ENCODE results near the gene MCU. TPM values are rescaled to one million over a fixed set of nuclear protein-coding genes. Genes with fewer than 3 reads are reported as not detected.
"Not testable (repeated sequence)": the region's sequence is repeated elsewhere in the genome, so short reads cannot be mapped to it uniquely, and the experiment has no call there.

MCU gene
- total and polyA plus RNA-seq, 7 experiments from 2014 or later = 4.8 to 14.3 (median 10.7) TPM

DNA sequence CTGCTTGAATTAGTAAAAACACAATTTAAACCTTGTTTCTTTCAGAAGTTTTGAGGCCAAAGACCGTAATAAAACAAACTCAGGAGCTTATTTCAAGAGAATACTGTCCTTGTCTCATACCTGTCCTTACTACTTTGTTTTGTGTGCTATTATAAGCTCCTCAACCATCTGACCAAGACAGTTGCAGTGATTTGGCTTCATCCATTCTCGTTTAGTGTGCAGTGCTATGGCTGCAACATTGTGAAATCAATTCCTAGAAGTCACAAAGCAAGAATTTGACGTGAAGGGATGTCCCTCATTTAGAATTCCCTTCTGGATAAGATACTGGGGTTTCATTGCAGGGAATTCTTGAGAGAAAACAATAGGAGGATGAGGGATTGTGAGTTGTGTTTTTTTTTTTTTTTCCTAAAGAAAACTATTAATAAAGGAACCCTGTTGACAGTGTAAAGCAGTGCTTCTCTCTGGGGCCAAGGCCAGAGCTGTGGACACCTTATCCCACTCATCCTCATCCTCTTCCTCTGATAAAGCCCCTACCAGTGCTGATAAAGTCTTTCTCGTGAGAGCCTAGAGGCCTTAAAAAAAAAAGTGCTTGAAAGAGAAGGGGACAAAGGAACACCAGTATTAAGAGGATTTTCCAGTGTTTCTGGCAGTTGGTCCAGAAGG, 201.3 kb downstream of the MCU start, which contains the start of gene OIT3:
Gene OIT3 (plus strand): TSS at position 604 of the 663 bp plus-strand sequence. CDS start 60 bp downstream, outside the sequence.
- no peaks in the 10 kb centered on the region for H3K36me3 ChIP-seq (ENCODE audit: control insufficient read depth in 2 of 3, insufficient read depth in 3 of 3, low read length in 3 of 3)
- no peak for DNase-seq
- peaks cover 0 to 16% (median 11%) of the 10 kb centered on the region in 5 donors for H3K27me3 Mint-ChIP-seq
- no peak within 1 kb of the TSS for H3K4me3 Mint-ChIP-seq
- no peaks in the 10 kb centered on the region for H3K4me1 ChIP-seq (ENCODE audit: control insufficient read depth in 2 of 2, insufficient read depth in 2 of 2, low read length in 2 of 2)
- intact Hi-C loops (cut with micrococcal nuclease) = no loop called here
- no peaks in the 10 kb centered on the region for H3K9me3 ChIP-seq (ENCODE audit: control insufficient read depth in 2 of 3, low read length in 3 of 3)
- ATAC-seq = no peak
- H3K4me1 Mint-ChIP-seq = peaks cover 0 to 5% (median 4%) of the 10 kb centered on the region in 7 donors
- no peak within 1 kb of the TSS for H3K27ac ChIP-seq (ENCODE audit: low read depth, low read length)
- H3K27ac Mint-ChIP-seq = no peak within 1 kb of the TSS
- peaks cover 6 to 10% (median 8%) of the 10 kb centered on the region in 5 donors for H3K36me3 Mint-ChIP-seq
- ChIA-PET POLR2A (no interaction called here), CTCF (no interaction called here)
- no peak within 1 kb of the TSS for H3K4me3 ChIP-seq (ENCODE audit: low read length)
- no peaks in the 10 kb centered on the region for H3K27me3 ChIP-seq (ENCODE audit: control insufficient read depth in 2 of 2, insufficient read depth in 2 of 2, low read length in 2 of 2)
- peaks cover 0 to 3% (median 0%) of the 10 kb centered on the region in 11 donors for H3K9me3 Mint-ChIP-seq

DNA sequence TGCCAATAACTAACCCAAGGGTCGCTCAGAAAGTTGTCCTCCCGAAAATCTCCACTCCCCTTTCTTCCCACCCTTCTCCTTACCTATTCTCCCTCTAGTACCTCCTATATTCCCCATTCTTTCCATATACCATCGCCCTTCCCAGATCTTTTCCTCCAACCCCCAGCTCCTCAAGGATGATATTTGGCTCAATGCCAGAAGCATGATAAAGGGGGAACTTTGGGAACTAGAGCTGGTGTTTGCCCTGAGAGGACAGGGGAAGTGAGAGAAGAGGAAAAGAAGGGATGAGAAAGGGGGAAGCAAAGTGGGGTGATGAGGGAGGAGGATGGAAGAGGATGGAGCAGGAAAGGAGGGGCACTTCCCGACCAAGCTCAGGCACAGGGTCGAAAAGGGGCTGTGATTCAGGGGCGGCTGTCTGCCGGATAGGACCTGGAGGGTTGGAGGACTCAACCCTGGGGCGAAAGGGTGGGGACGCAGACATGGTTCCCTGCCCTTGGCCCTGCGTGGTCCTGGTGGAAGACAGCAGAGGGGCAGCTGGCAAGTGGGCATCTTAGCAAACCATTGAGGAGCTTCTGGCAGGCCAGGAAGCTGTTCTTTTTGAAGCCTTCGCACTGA, 203.4 kb downstream of the MCU start:
- ChIA-PET POLR2A (no interaction called here), CTCF (no interaction called here)
- peaks cover 3 to 18% (median 11%) of the 10 kb centered on the region in 5 donors for H3K27me3 Mint-ChIP-seq
- H3K4me1 ChIP-seq (ENCODE audit: control insufficient read depth in 2 of 2, insufficient read depth in 2 of 2, low read length in 2 of 2) = no peaks in the 10 kb centered on the region
- no peak overlapping the region for H3K27ac Mint-ChIP-seq
- H3K36me3 ChIP-seq (ENCODE audit: control insufficient read depth in 2 of 3, insufficient read depth in 3 of 3, low read length in 3 of 3) = no peaks in the 10 kb centered on the region
- DNase-seq (no peak), ATAC-seq (no peak)
- no peaks in the 10 kb centered on the region for H3K4me1 Mint-ChIP-seq
- intact Hi-C loops (cut with micrococcal nuclease) = no loop called here
- no peak overlapping the region for H3K4me3 Mint-ChIP-seq
- H3K27me3 ChIP-seq (ENCODE audit: control insufficient read depth in 2 of 2, insufficient read depth in 2 of 2, low read length in 2 of 2) = no peaks in the 10 kb centered on the region
- no peak overlapping the region for H3K4me3 ChIP-seq (ENCODE audit: low read length)
- no peaks in the 10 kb centered on the region for H3K9me3 ChIP-seq (ENCODE audit: control insufficient read depth in 2 of 3, low read length in 3 of 3)
- H3K27ac ChIP-seq (ENCODE audit: low read depth, low read length) = no peak overlapping the region
- H3K36me3 Mint-ChIP-seq = peaks cover 0 to 3% (median 0%) of the 10 kb centered on the region in 5 donors
- no peaks in the 10 kb centered on the region for H3K9me3 Mint-ChIP-seq

DNA sequence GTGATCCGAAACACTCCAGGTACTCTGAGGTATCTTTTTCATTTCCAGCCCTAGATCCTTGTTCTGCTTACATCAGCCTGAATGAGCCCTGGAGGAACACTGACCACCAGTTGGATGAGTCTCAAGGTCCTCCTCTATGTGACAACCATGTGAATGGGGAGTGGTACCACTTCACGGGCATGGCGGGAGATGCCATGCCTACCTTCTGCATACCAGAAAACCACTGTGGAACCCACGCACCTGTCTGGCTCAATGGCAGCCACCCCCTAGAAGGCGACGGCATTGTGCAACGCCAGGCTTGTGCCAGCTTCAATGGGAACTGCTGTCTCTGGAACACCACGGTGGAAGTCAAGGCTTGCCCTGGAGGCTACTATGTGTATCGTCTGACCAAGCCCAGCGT, 206.7 kb downstream of the MCU start:
- H3K36me3 ChIP-seq (ENCODE audit: control insufficient read depth in 2 of 3, insufficient read depth in 3 of 3, low read length in 3 of 3) = no peaks in the 10 kb centered on the region
- no peak overlapping the region for H3K27ac Mint-ChIP-seq
- no peaks in the 10 kb centered on the region for H3K4me1 ChIP-seq (ENCODE audit: control insufficient read depth in 2 of 2, insufficient read depth in 2 of 2, low read length in 2 of 2)
- ChIA-PET CTCF (no interaction called here), POLR2A (no interaction called here)
- H3K4me3 Mint-ChIP-seq = no peak overlapping the region
- H3K9me3 ChIP-seq (ENCODE audit: control insufficient read depth in 2 of 3, low read length in 3 of 3) = no peaks in the 10 kb centered on the region
- DNase-seq (no peak), ATAC-seq (no peak)
- H3K9me3 Mint-ChIP-seq = no peaks in the 10 kb centered on the region
- no peaks in the 10 kb centered on the region for H3K27me3 ChIP-seq (ENCODE audit: control insufficient read depth in 2 of 2, insufficient read depth in 2 of 2, low read length in 2 of 2)
- no peaks in the 10 kb centered on the region for H3K4me1 Mint-ChIP-seq
- H3K4me3 ChIP-seq (ENCODE audit: low read length) = no peak overlapping the region
- no peaks in the 10 kb centered on the region for H3K36me3 Mint-ChIP-seq
- peaks cover 5 to 19% (median 11%) of the 10 kb centered on the region in 5 donors for H3K27me3 Mint-ChIP-seq
- intact Hi-C loops (cut with micrococcal nuclease) = no loop called here
- H3K27ac ChIP-seq (ENCODE audit: low read depth, low read length) = no peak overlapping the region

DNA sequence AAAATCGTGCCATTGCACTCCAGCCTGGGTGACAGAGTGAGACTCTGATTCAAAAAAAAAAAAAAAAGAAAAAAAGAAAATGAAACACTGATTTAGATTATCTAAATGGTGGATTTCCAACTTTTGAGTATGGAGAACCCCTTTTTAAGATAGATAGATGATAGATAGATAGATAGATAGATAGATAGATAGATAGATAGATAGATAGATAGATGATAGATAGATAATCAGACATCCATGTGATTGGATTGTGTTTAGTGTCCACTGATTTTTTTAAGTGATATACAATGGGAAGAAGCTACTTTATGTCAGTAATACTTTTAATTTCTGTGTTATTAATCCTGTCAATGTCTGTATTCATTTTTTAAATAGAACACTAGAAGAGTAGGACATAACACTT, 207.6 kb downstream of the MCU start:
- Mint-ChIP-seq H3K27me3 (peaks cover 5 to 13% (median 10%) of the 10 kb centered on the region in 5 donors), H3K9me3 (no peaks in the 10 kb centered on the region), H3K4me3 (no peak overlapping the region), H3K36me3 (no peaks in the 10 kb centered on the region), H3K4me1 (peaks cover 0 to 1% (median 0%) of the 10 kb centered on the region in 7 donors), H3K27ac (no peak overlapping the region)
- no peak overlapping the region for H3K4me3 ChIP-seq (ENCODE audit: low read length)
- ChIA-PET CTCF (no interaction called here), POLR2A (no interaction called here)
- no peak overlapping the region for H3K27ac ChIP-seq (ENCODE audit: low read depth, low read length)
- no peaks in the 10 kb centered on the region for H3K4me1 ChIP-seq (ENCODE audit: control insufficient read depth in 2 of 2, insufficient read depth in 2 of 2, low read length in 2 of 2)
- ATAC-seq = no peak
- DNase-seq = no peak
- intact Hi-C loops (cut with micrococcal nuclease) = no loop called here
- H3K36me3 ChIP-seq (ENCODE audit: control insufficient read depth in 2 of 3, insufficient read depth in 3 of 3, low read length in 3 of 3) = no peaks in the 10 kb centered on the region
- no peaks in the 10 kb centered on the region for H3K9me3 ChIP-seq (ENCODE audit: control insufficient read depth in 2 of 3, low read length in 3 of 3)
- no peaks in the 10 kb centered on the region for H3K27me3 ChIP-seq (ENCODE audit: control insufficient read depth in 2 of 2, insufficient read depth in 2 of 2, low read length in 2 of 2)

DNA sequence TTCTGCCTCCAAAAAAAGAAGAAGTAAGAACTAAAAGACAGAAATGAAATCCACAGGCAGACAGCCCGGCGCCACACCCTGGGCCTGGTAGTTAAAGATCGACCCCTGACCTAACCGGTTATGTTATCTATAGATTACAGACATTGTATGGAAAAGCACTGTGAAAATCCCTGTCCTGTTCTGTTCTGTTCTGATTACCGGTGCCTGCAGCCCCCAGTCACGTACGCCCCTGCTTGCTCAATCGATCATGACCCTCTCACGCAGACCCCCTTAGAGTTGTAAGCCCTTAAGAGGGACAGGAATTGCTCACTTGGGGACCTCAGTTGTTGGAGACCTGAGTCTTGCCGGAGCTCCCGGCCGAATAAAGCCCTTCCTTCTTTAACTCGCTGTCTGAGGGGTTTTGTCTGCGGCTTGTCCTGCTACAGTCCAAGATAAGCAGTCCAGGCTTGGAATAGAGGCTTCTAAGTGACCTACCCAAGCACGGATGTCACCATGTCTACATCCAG, 212.1 kb downstream of the MCU start:
- DNase-seq; ATAC-seq; H3K27me3 Mint-ChIP-seq; H3K4me1 Mint-ChIP-seq; CTCF ChIA-PET; H3K4me1 ChIP-seq (ENCODE audit: control insufficient read depth in 2 of 2, insufficient read depth in 2 of 2, low read length in 2 of 2); H3K27ac Mint-ChIP-seq; H3K36me3 Mint-ChIP-seq; H3K4me3 ChIP-seq (ENCODE audit: low read length); H3K27me3 ChIP-seq (ENCODE audit: control insufficient read depth in 2 of 2, insufficient read depth in 2 of 2, low read length in 2 of 2); H3K9me3 ChIP-seq (ENCODE audit: control insufficient read depth in 2 of 3, low read length in 3 of 3); POLR2A ChIA-PET; H3K4me3 Mint-ChIP-seq; H3K9me3 Mint-ChIP-seq; H3K36me3 ChIP-seq (ENCODE audit: control insufficient read depth in 2 of 3, insufficient read depth in 3 of 3, low read length in 3 of 3); intact Hi-C loops (cut with micrococcal nuclease); H3K27ac ChIP-seq (ENCODE audit: low read depth, low read length): not testable (repeated sequence)

DNA sequence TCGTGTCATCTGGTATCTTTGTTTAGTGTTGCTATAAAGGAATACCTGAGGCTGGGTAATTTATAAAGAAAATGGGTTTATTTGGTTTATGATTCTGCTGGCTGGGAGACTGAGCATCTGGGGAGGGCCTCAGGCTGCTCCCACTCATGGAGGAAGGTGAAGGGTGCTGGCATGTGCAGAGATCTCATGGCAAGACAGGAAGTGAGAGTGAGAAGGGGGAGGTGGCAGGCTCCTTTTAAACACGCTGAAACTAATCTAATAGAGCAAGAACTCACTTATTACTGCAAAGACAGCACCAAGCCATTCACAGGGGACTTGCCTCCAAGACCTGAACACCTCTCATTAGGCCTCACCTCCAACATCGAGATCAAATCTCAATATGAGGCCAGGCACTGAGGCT, 212.9 kb downstream of the MCU start:
- intact Hi-C loops (cut with micrococcal nuclease) = no loop called here
- Histone ChIP-seq H3K27me3 (ENCODE audit: control insufficient read depth in 2 of 2, insufficient read depth in 2 of 2, low read length in 2 of 2) (no peaks in the 10 kb centered on the region), H3K4me1 (ENCODE audit: control insufficient read depth in 2 of 2, insufficient read depth in 2 of 2, low read length in 2 of 2) (no peaks in the 10 kb centered on the region), H3K4me3 (ENCODE audit: low read length) (no peak overlapping the region), H3K27ac (ENCODE audit: low read depth, low read length) (no peak overlapping the region), H3K36me3 (ENCODE audit: control insufficient read depth in 2 of 3, insufficient read depth in 3 of 3, low read length in 3 of 3) (no peaks in the 10 kb centered on the region), H3K9me3 (ENCODE audit: control insufficient read depth in 2 of 3, low read length in 3 of 3) (no peaks in the 10 kb centered on the region)
- Mint-ChIP-seq H3K27me3 (peaks cover 0 to 7% (median 2%) of the 10 kb centered on the region in 5 donors), H3K4me3 (no peak overlapping the region), H3K36me3 (no peaks in the 10 kb centered on the region), H3K27ac (peak overlapping the region in 1 of 9 donors; percentile 26), H3K4me1 (peaks cover 0 to 5% (median 0%) of the 10 kb centered on the region in 7 donors), H3K9me3 (no peaks in the 10 kb centered on the region)
- ATAC-seq (no peak), DNase-seq (no peak)
- ChIA-PET POLR2A (no interaction called here), CTCF (no interaction called here)

DNA sequence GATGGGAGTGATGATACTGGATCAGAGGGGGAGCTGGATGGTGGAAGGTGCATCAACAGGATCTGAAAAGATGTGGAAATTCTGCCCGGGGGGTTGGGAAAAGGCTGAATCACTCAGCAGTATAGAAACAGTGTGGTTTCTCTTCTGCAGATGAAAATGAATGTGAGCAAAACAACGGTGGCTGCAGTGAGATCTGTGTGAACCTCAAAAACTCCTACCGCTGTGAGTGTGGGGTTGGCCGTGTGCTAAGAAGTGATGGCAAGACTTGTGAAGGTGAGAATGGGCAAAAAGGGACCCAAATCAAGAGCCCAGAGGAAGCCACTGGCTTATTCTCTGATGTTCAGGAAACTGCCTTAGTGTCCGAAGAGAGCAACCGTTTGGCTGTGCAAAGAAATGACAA, 214.5 kb downstream of the MCU start:
- POLR2A ChIA-PET = no interaction called here
- H3K27me3 ChIP-seq (ENCODE audit: control insufficient read depth in 2 of 2, insufficient read depth in 2 of 2, low read length in 2 of 2) = no peaks in the 10 kb centered on the region
- CTCF ChIA-PET = no interaction called here
- no peaks in the 10 kb centered on the region for H3K36me3 ChIP-seq (ENCODE audit: control insufficient read depth in 2 of 3, insufficient read depth in 3 of 3, low read length in 3 of 3)
- Mint-ChIP-seq H3K4me3 (no peak overlapping the region), H3K27ac (no peak overlapping the region), H3K36me3 (peaks cover 0 to 4% (median 0%) of the 10 kb centered on the region in 5 donors), H3K27me3 (peaks cover 0 to 7% (median 0%) of the 10 kb centered on the region in 5 donors), H3K9me3 (peaks cover 0 to 2% (median 0%) of the 10 kb centered on the region in 11 donors), H3K4me1 (peaks cover 0 to 5% (median 0%) of the 10 kb centered on the region in 7 donors)
- no peaks in the 10 kb centered on the region for H3K9me3 ChIP-seq (ENCODE audit: control insufficient read depth in 2 of 3, low read length in 3 of 3)
- no peak overlapping the region for H3K4me3 ChIP-seq (ENCODE audit: low read length)
- ATAC-seq (no peak), DNase-seq (no peak)
- no peak overlapping the region for H3K27ac ChIP-seq (ENCODE audit: low read depth, low read length)
- no peaks in the 10 kb centered on the region for H3K4me1 ChIP-seq (ENCODE audit: control insufficient read depth in 2 of 2, insufficient read depth in 2 of 2, low read length in 2 of 2)
- intact Hi-C loops (cut with micrococcal nuclease) = no loop called here

All from naive thymus-derived CD4-positive, alpha-beta T cell (primary cell).